PC-9 (cell line): ENCODE data around the gene TRIP12. TPM values are rescaled to one million over a fixed set of nuclear protein-coding genes. Genes with fewer than 3 reads are reported as not detected.
A peak's percentile ranks its signal among the peaks of the same experiment; 100 is the strongest.

Source experiments
- BruUV-seq: library from RNA; stranded (reverse); fragments of 400-500 nt; replicated peaks from 2 replicates; lab custom pipeline; 2021; lab: Mats Ljungman, UMichigan
- CTCF ChIA-PET: fragments of 300-600 bp; sonication (Branson Sonifier 250); formaldehyde crosslinking; loops from one replicate; lab custom pipeline; 2022; ENCODE audit warnings: antibody characterized with exemption; lab: Charles Lee
- POLR2A ChIA-PET: fragments of 300-600 bp; sonication (Branson Sonifier 250); formaldehyde crosslinking; loops from one replicate; lab custom pipeline; 2022; ENCODE audit warnings: antibody characterized with exemption; ENCODE audit not compliant: unreplicated experiment; lab: Charles Lee
- DNase-seq, 2 experiments: peaks; one replicate each; pipeline versions ENCODE4 v3.0.0 to v3.0.0-alpha.2; 2015 to 2022; ENCODE audit warnings: mixed read lengths in 1 of 2
- H2AFZ ChIP-seq: fragments of 200-600 bp; sonication (generic); 2 replicates; pipeline ENCODE4 v1.8.1; 2017; ENCODE audit warnings: antibody characterized with exemption
- H3F3A ChIP-seq: fragments of 200-600 bp; sonication (generic); 2 replicates; pipeline ENCODE4 v1.8.1; 2017; ENCODE audit warnings: antibody characterized with exemption, mild to moderate bottlenecking, low read depth; ENCODE audit not compliant: insufficient read depth
- H3K27ac ChIP-seq: fragments of 200-600 bp; sonication (generic); 2 replicates; pipeline ENCODE4 v1.6.1; 2016; ENCODE audit warnings: mixed run types
- H3K27me3 ChIP-seq: fragments of 200-600 bp; sonication (generic); 2 replicates; pipeline ENCODE4 v1.6.1; 2016; ENCODE audit warnings: low read depth, mixed run types; ENCODE audit not compliant: insufficient read depth
- H3K36me3 ChIP-seq: fragments of 200-600 bp; sonication (generic); 2 replicates; pipeline ENCODE4 v1.6.1; 2016; ENCODE audit warnings: low read depth, mixed run types
- H3K4me1 ChIP-seq: fragments of 200-600 bp; sonication (generic); replicated peaks from 2 replicates; pipeline ENCODE4 v1.6.1; 2016; ENCODE audit warnings: mixed run types; ENCODE audit not compliant: insufficient read depth
- H3K4me2 ChIP-seq: fragments of 200-600 bp; sonication (generic); 2 replicates; pipeline ENCODE4 v1.6.1; 2017; ENCODE audit warnings: mixed run types
- H3K4me3 ChIP-seq: fragments of 200-600 bp; sonication (generic); 2 replicates; pipeline ENCODE4 v1.6.1; 2016; ENCODE audit warnings: mixed run types
- H3K79me2 ChIP-seq: fragments of 200-600 bp; sonication (generic); 2 replicates; pipeline ENCODE4 v1.6.1; 2017; ENCODE audit warnings: low read depth, mixed run types
- H3K9me2 ChIP-seq: fragments of 200-600 bp; sonication (generic); 2 replicates; pipeline ENCODE4 v1.8.1; 2017; ENCODE audit warnings: mild to moderate bottlenecking; ENCODE audit not compliant: insufficient read depth
- H3K9me3 ChIP-seq: fragments of 200-600 bp; sonication (generic); 2 replicates; pipeline ENCODE4 v1.8.1; 2016; ENCODE audit warnings: low read depth; ENCODE audit not compliant: insufficient read depth
- H4K20me1 ChIP-seq: fragments of 200-600 bp; sonication (generic); 2 replicates; pipeline ENCODE4 v1.8.1; 2017; ENCODE audit not compliant: insufficient read depth
- CTCF ChIP-seq: fragments of 200-600 bp; sonication (generic); conservative IDR thresholded peaks from 2 replicates; pipeline ENCODE4 v1.6.1; 2017; ENCODE audit warnings: mixed run types, antibody characterized with exemption, mild to moderate bottlenecking, moderate library complexity
- EZH2 ChIP-seq: fragments of 200-600 bp; sonication (generic); IDR thresholded peaks from 2 replicates; pipeline ENCODE4 v1.8.0; 2017; ENCODE audit warnings: antibody characterized with exemption, low read depth
- intact Hi-C: fragments of 100-400 bp; cut with micrococcal nuclease; formaldehyde crosslinking; loops from one replicate; pipeline ENCODE4 v1.10.0; 2022; ENCODE audit not compliant: unreplicated experiment
- total RNA-seq: library from RNA; stranded (reverse); gene quantifications from 2 replicates; pipeline ENCODE4 v1.2.3, GENCODE V29; 2021

TRIP12 gene
- total RNA-seq, 1 experiment from 2014 or later: 226 TPM

GRCh38 chr2:229783108-229783721 lies 138.6 kb downstream of the TRIP12 start:
- H3K36me3 ChIP-seq: peaks cover 43% of the 10 kb centered on the region
- no peaks in the 10 kb centered on the region for H3K27me3 ChIP-seq
- H3F3A ChIP-seq: peaks cover 13% of the 10 kb centered on the region
- peaks cover 10% of the 10 kb centered on the region for H3K4me1 ChIP-seq
- H3K9me2 ChIP-seq: no peaks in the 10 kb centered on the region
- POLR2A ChIA-PET: no interaction called here
- DNase-seq: no peak
- H3K4me3 ChIP-seq: no peak overlapping the region
- H3K4me2 ChIP-seq: no peak overlapping the region
- CTCF ChIA-PET: no interaction called here
- H4K20me1 ChIP-seq: peaks cover 6% of the 10 kb centered on the region
- no peaks in the 10 kb centered on the region for H3K79me2 ChIP-seq
- no peak overlapping the region for H3K27ac ChIP-seq
- no TSS peak for BruUV-seq
- H2AFZ ChIP-seq: no peak overlapping the region
- intact Hi-C loops: loop anchor here (5.0 kb wide), 1 partner anchor 284 kb away; the partner anchor contains the start of gene SLC16A14
- no peaks in the 10 kb centered on the region for H3K9me3 ChIP-seq
- no peak for TF ChIP-seq CTCF
- no peak for TF ChIP-seq EZH2

- no peaks in the 10 kb centered on the region for H3K27me3 ChIP-seq
- H4K20me1 ChIP-seq: peaks cover 6% of the 10 kb centered on the region
- peak; percentile 1 to 61 for DNase-seq
- H3K79me2 ChIP-seq: no peaks in the 10 kb centered on the region
- peak overlapping the region; percentile 23 for H3K4me2 ChIP-seq
- peak overlapping the region; percentile 33 for H3K27ac ChIP-seq
- no peaks in the 10 kb centered on the region for H3K9me3 ChIP-seq
- H3K4me1 ChIP-seq: peaks cover 10% of the 10 kb centered on the region
- peaks cover 44% of the 10 kb centered on the region for H3K36me3 ChIP-seq
- intact Hi-C loops: loop anchor here (5.0 kb wide), 1 partner anchor 286 kb away; the partner anchor contains the start of gene SLC16A14
- CTCF ChIA-PET: interaction anchor here (0.6 to 1.1 kb wide), 4 partner anchors 34 to 1890 kb away, joined by 3 to 5 read pairs (median 4); no protein-coding TSS in a partner anchor
- POLR2A ChIA-PET: interaction anchor here (0.6 kb wide), 2 partner anchors 635 to 1671 kb away, joined by 6 to 11 read pairs; no protein-coding TSS in a partner anchor
- TF ChIP-seq CTCF (peak; percentile 94), EZH2 (no peak)
- BruUV-seq: no TSS peak
- H3K4me3 ChIP-seq: no peak overlapping the region
- no peak overlapping the region for H2AFZ ChIP-seq
- H3F3A ChIP-seq: peaks cover 13% of the 10 kb centered on the region
- no peaks in the 10 kb centered on the region for H3K9me2 ChIP-seq
Observed at GRCh38 chr2:229780856-229781773, 140.7 kb downstream of the TRIP12 start.

GRCh38 chr2:229779650-229780049 lies 142.2 kb downstream of the TRIP12 start:
- H3K4me2 ChIP-seq: no peak overlapping the region
- H4K20me1 ChIP-seq: peaks cover 6% of the 10 kb centered on the region
- TF ChIP-seq EZH2: no peak
- TF ChIP-seq CTCF: no peak
- POLR2A ChIA-PET: no interaction called here
- no TSS peak for BruUV-seq
- intact Hi-C loops: loop anchor here (5.0 kb wide), 2 partner anchors 288 to 1832 kb away; partner anchors contain the start of gene SLC16A14
- H3K9me2 ChIP-seq: no peaks in the 10 kb centered on the region
- no peak overlapping the region for H3K27ac ChIP-seq
- H3F3A ChIP-seq: peaks cover 13% of the 10 kb centered on the region
- no peaks in the 10 kb centered on the region for H3K27me3 ChIP-seq
- no peak overlapping the region for H2AFZ ChIP-seq
- peaks cover 10% of the 10 kb centered on the region for H3K4me1 ChIP-seq
- peaks cover 48% of the 10 kb centered on the region for H3K36me3 ChIP-seq
- DNase-seq: no peak
- H3K79me2 ChIP-seq: no peaks in the 10 kb centered on the region
- peaks cover 3% of the 10 kb centered on the region; the same call in 1 of the 2 replicates for H3K9me3 ChIP-seq
- no peak overlapping the region for H3K4me3 ChIP-seq
- CTCF ChIA-PET: no interaction called here
